ENCODE measurements around the gene COL27A1.

COL27A1 gene

GRCh38 chr9:114112778-114113584 lies 42.4 kb upstream of the COL27A1 start:
- no peak for DNase-seq (ENCODE audit: low spot score)
- in situ Hi-C loops (cut with MboI; ENCODE audit: low sequenced_read_pairs, unreplicated experiment), result no loop called here
- TF ChIP-seq CTCF (IDR thresholded peaks at IDR 0.05; ENCODE audit: borderline replicate concordance, control extremely low read depth, extremely low read depth, insufficient read depth, missing control alignments), result no peak

GRCh38 chr9:114114364-114114763 lies 41.0 kb upstream of the COL27A1 start:
- no peak for TF ChIP-seq CTCF (IDR thresholded peaks at IDR 0.05; ENCODE audit: borderline replicate concordance, control extremely low read depth, extremely low read depth, insufficient read depth, missing control alignments)
- no peak for DNase-seq (ENCODE audit: low spot score)
- in situ Hi-C loops (cut with MboI; ENCODE audit: low sequenced_read_pairs, unreplicated experiment), result no loop called here

GRCh38 chr9:114115654-114116125 lies 39.6 kb upstream of the COL27A1 start:
- TF ChIP-seq CTCF (IDR thresholded peaks at IDR 0.05; ENCODE audit: borderline replicate concordance, control extremely low read depth, extremely low read depth, insufficient read depth, missing control alignments), result no peak
- in situ Hi-C loops (cut with MboI; ENCODE audit: low sequenced_read_pairs, unreplicated experiment), result no loop called here
- DNase-seq (ENCODE audit: low spot score), result no peak

GRCh38 chr9:114116126-114116747 lies 39.1 kb upstream of the COL27A1 start:
- in situ Hi-C loops (cut with MboI; ENCODE audit: low sequenced_read_pairs, unreplicated experiment), result no loop called here
- no peak for TF ChIP-seq CTCF (IDR thresholded peaks at IDR 0.05; ENCODE audit: borderline replicate concordance, control extremely low read depth, extremely low read depth, insufficient read depth, missing control alignments)
- DNase-seq (ENCODE audit: low spot score), result no peak

DNA sequence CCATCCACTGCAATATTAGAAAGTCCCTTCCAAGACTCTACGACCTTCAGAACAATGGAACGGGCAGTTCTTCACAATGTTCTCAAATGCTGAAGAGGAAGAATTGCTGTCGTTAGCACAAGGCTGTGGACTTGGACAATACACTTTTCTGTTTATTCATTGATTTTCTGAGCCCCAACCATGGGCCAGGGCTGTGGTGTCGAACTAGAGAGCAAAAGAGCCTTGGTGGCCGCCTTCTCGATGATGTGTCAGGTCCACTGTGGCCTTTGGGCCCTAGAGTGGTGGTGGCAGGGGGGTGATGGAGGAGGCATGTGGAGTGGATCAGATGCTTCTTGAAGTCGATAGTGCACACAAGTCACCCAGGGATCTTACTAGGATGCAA lies 37.7 kb upstream of the COL27A1 start:
- no peak for TF ChIP-seq CTCF (IDR thresholded peaks at IDR 0.05; ENCODE audit: borderline replicate concordance, control extremely low read depth, extremely low read depth, insufficient read depth, missing control alignments)
- in situ Hi-C loops (cut with MboI; ENCODE audit: low sequenced_read_pairs, unreplicated experiment), result no loop called here
- DNase-seq (ENCODE audit: low spot score), result no peak

DNA sequence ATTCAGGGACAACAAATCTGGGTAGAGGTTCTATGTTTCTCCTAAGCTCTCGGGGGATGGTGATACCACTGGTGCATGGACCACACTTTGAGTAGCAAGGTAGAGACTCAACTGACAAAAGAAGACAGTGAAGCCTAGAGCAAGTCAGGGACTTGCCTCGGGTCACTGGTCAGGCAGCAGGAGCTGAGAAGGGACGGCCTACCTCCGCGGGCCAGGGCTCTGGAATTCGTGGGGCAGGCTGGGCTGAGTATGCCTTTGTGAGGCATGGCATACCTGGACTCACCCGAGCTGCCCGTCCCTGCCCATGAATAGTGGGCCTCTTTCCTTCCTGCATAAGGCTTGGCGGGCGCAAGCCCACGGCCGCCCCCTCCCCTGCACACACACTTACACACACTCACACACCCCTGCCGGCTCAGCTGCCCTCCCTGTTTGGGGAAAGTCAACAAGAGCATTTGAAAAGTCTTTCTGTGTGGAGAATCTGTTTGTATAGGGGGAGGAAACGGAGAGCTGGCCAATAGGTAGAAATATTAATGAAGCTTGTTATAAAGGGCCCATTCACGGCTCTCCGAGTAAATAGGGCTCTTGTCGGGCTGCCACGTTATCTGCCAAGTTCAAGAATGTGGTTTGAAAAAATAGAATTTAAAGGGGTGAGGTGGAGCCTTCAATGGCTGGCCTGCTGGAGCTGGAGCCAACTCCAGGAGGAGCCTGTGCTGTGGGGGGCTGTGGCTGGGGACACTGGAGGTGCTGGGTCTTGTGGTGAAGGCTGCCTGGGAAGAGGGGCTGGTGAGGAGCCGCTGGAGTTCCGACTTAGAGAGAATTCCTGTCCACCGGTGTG lies 37.1 kb upstream of the COL27A1 start:
- DNase-seq (ENCODE audit: low spot score), result no peak
- no peak for TF ChIP-seq CTCF (IDR thresholded peaks at IDR 0.05; ENCODE audit: borderline replicate concordance, control extremely low read depth, extremely low read depth, insufficient read depth, missing control alignments)
- in situ Hi-C loops (cut with MboI; ENCODE audit: low sequenced_read_pairs, unreplicated experiment), result no loop called here
